Rectal smooth muscle tissue (tissue), 1 donor: Measurements from ENCODE around the gene PRKAB1.

Experiments used
- H3K27ac ChIP-seq: one replicate; pipeline ENCODE4 v1.7.0; 2013; ENCODE audit warnings: low read depth, low read length, inconsistent platforms
- H3K27me3 ChIP-seq: one replicate; pipeline ENCODE4 v1.7.0; 2013; ENCODE audit warnings: low read length; ENCODE audit not compliant: control insufficient read depth, insufficient read depth
- H3K36me3 ChIP-seq: one replicate; pipeline ENCODE4 v1.7.0; 2013; ENCODE audit warnings: low read length; ENCODE audit not compliant: control insufficient read depth, insufficient read depth
- H3K4me1 ChIP-seq: one replicate; pipeline ENCODE4 v1.7.0; 2013; ENCODE audit warnings: low read length; ENCODE audit not compliant: control insufficient read depth, insufficient read depth
- H3K4me3 ChIP-seq: one replicate; pipeline ENCODE4 v1.7.0; 2013; ENCODE audit warnings: low read length
- H3K9ac ChIP-seq: one replicate; pipeline ENCODE4 v1.7.0; 2013; ENCODE audit warnings: low read length

PRKAB1 gene

GRCh38 chr12:119679490-119679889 is 11.6 kb downstream of the PRKAB1 start:
- Histone ChIP-seq H3K27ac (no peak overlapping the region), H3K9ac (no peak overlapping the region), H3K36me3 (peaks cover 50% of the 10 kb centered on the region)

GRCh38 chr12:119681111-119681510 is 13.2 kb downstream of the PRKAB1 start:
- H3K4me3 ChIP-seq: no peak overlapping the region
- peaks cover 37% of the 10 kb centered on the region for H3K36me3 ChIP-seq
- H3K27me3 ChIP-seq: no peaks in the 10 kb centered on the region
- H3K9ac ChIP-seq: no peak overlapping the region
- H3K27ac ChIP-seq: no peak overlapping the region
- no peaks in the 10 kb centered on the region for H3K4me1 ChIP-seq

More at GRCh38 chr12:119679490-119679889, 11.6 kb downstream of the PRKAB1 start:
- no peak overlapping the region for H3K4me3 ChIP-seq
- no peaks in the 10 kb centered on the region for H3K4me1 ChIP-seq
- H3K27me3 ChIP-seq: no peaks in the 10 kb centered on the region

GRCh38 chr12:119681728-119682638 is 14.1 kb downstream of the PRKAB1 start:
- no peak overlapping the region for H3K27ac ChIP-seq
- H3K4me3 ChIP-seq: no peak overlapping the region
- H3K27me3 ChIP-seq: no peaks in the 10 kb centered on the region
- no peak overlapping the region for H3K9ac ChIP-seq
- peaks cover 29% of the 10 kb centered on the region for H3K36me3 ChIP-seq
- H3K4me1 ChIP-seq: no peaks in the 10 kb centered on the region

GRCh38 chr12:119682639-119683252 is 14.8 kb downstream of the PRKAB1 start:
- Histone ChIP-seq H3K4me1 (no peaks in the 10 kb centered on the region), H3K27me3 (no peaks in the 10 kb centered on the region), H3K36me3 (peaks cover 23% of the 10 kb centered on the region), H3K4me3 (no peak overlapping the region), H3K27ac (no peak overlapping the region), H3K9ac (no peak overlapping the region)

GRCh38 chr12:119683413-119683812 is 15.5 kb downstream of the PRKAB1 start:
- Histone ChIP-seq H3K27ac (no peak overlapping the region), H3K36me3 (peaks cover 18% of the 10 kb centered on the region), H3K9ac (no peak overlapping the region), H3K4me1 (no peaks in the 10 kb centered on the region), H3K27me3 (no peaks in the 10 kb centered on the region), H3K4me3 (no peak overlapping the region)

- H3K9ac ChIP-seq: no peak overlapping the region
- no peaks in the 10 kb centered on the region for H3K4me1 ChIP-seq
- H3K27ac ChIP-seq: no peak overlapping the region
- no peak overlapping the region for H3K4me3 ChIP-seq
- no peaks in the 10 kb centered on the region for H3K27me3 ChIP-seq
- peaks cover 14% of the 10 kb centered on the region for H3K36me3 ChIP-seq
These were observed 15.9 kb downstream of the PRKAB1 start for GRCh38 chr12:119683816-119684215.

GRCh38 chr12:119684711-119685369 is 16.9 kb downstream of the PRKAB1 start:
- Histone ChIP-seq H3K4me1 (no peaks in the 10 kb centered on the region), H3K27ac (no peak overlapping the region), H3K27me3 (no peaks in the 10 kb centered on the region), H3K36me3 (peaks cover 6% of the 10 kb centered on the region), H3K4me3 (no peak overlapping the region), H3K9ac (no peak overlapping the region)

GRCh38 chr12:119685375-119685774 is 17.4 kb downstream of the PRKAB1 start:
- Histone ChIP-seq H3K9ac (no peak overlapping the region), H3K36me3 (peaks cover 3% of the 10 kb centered on the region), H3K27ac (no peak overlapping the region), H3K4me1 (no peaks in the 10 kb centered on the region), H3K27me3 (no peaks in the 10 kb centered on the region), H3K4me3 (no peak overlapping the region)

- Histone ChIP-seq H3K27ac (no peak overlapping the region), H3K9ac (no peak overlapping the region), H3K27me3 (no peaks in the 10 kb centered on the region), H3K36me3 (no peaks in the 10 kb centered on the region), H3K4me1 (no peaks in the 10 kb centered on the region), H3K4me3 (no peak overlapping the region)
These were observed 18.4 kb downstream of the PRKAB1 start for GRCh38 chr12:119686355-119686754.

GRCh38 chr12:119686776-119687175 is 18.8 kb downstream of the PRKAB1 start:
- no peaks in the 10 kb centered on the region for H3K4me1 ChIP-seq
- H3K27ac ChIP-seq: no peak overlapping the region
- H3K4me3 ChIP-seq: no peak overlapping the region
- no peaks in the 10 kb centered on the region for H3K27me3 ChIP-seq
- no peaks in the 10 kb centered on the region for H3K36me3 ChIP-seq
- H3K9ac ChIP-seq: no peak overlapping the region

- Histone ChIP-seq H3K9ac (no peak overlapping the region), H3K4me1 (no peaks in the 10 kb centered on the region), H3K4me3 (no peak overlapping the region), H3K27me3 (no peaks in the 10 kb centered on the region), H3K27ac (no peak overlapping the region), H3K36me3 (no peaks in the 10 kb centered on the region)
These were observed 19.5 kb downstream of the PRKAB1 start for GRCh38 chr12:119687406-119687805.

- Histone ChIP-seq H3K27ac (no peak overlapping the region), H3K4me3 (no peak overlapping the region), H3K9ac (no peak overlapping the region), H3K27me3 (no peaks in the 10 kb centered on the region), H3K36me3 (no peaks in the 10 kb centered on the region), H3K4me1 (no peaks in the 10 kb centered on the region)
These were observed 19.9 kb downstream of the PRKAB1 start for GRCh38 chr12:119687879-119688278.
